Measurements from ENCODE around the gene CYBC1.

DNA sequence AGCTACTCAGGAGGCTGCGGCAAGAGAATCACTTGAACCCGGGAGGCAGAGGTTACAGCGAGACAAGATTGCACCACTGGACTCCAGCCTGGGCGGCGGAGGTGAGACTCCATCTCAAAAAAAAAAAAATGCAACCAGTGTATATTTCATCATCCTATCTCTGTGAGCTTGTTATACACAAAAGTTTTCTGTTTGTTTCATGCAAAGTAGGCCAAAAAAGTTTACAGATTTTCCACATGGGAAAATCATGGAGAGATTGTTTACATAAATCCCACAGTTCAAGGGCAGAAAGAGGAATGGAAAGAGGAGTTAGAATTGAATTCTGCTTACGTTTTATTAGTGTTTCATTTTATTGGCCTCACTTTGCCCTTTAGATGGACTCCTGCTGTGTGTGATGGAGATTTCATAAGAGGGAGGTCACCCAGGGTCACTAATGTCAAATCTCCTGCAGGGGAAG is 32.7 kb upstream of the CYBC1 start:
- no peak for TF ChIP-seq POLR2AphosphoS5 (IDR thresholded peaks at IDR 0.05)
- TF ChIP-seq, protein P1, sequence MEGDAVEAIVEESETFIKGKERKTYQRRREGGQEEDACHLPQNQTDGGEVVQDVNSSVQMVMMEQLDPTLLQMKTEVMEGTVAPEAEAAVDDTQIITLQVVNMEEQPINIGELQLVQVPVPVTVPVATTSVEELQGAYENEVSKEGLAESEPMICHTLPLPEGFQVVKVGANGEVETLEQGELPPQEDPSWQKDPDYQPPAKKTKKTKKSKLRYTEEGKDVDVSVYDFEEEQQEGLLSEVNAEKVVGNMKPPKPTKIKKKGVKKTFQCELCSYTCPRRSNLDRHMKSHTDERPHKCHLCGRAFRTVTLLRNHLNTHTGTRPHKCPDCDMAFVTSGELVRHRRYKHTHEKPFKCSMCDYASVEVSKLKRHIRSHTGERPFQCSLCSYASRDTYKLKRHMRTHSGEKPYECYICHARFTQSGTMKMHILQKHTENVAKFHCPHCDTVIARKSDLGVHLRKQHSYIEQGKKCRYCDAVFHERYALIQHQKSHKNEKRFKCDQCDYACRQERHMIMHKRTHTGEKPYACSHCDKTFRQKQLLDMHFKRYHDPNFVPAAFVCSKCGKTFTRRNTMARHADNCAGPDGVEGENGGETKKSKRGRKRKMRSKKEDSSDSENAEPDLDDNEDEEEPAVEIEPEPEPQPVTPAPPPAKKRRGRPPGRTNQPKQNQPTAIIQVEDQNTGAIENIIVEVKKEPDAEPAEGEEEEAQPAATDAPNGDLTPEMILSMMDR (IDR thresholded peaks at IDR 0.05): no peak
- no peak for TF ChIP-seq POLR2A (IDR thresholded peaks at IDR 0.05)
- no peak for TF ChIP-seq EP300 (IDR thresholded peaks at IDR 0.05)
